H9 (cell line): Measurements from ENCODE around the gene CGAS. TPM values are rescaled to one million over a fixed set of nuclear protein-coding genes. Genes with fewer than 3 reads are reported as not detected.

Experiments used
- DNase-seq: peaks from one replicate; pipeline ENCODE4 v3.0.0-alpha.2; 2017
- H2AFZ ChIP-seq: one replicate; pipeline ENCODE4 v1.6.1; 2013; ENCODE audit warnings: mild to moderate bottlenecking, low read length, control low read depth, moderate library complexity
- H2AK5ac ChIP-seq: 2 replicates; pipeline ENCODE4 v1.6.1; 2013; ENCODE audit warnings: low read length, control low read depth, mixed read lengths; ENCODE audit not compliant: insufficient read length
- H2BK120ac ChIP-seq: one replicate; pipeline ENCODE4 v1.6.1; 2013; ENCODE audit warnings: low read depth, mild to moderate bottlenecking, low read length, control low read depth, inconsistent platforms; ENCODE audit not compliant: poor library complexity, severe bottlenecking
- H2BK12ac ChIP-seq: 2 replicates; pipeline ENCODE4 v1.6.1; 2013; ENCODE audit warnings: low read length, control low read depth, mixed read lengths, low read depth; ENCODE audit not compliant: insufficient read length
- H2BK15ac ChIP-seq: 2 replicates; pipeline ENCODE4 v1.6.1; 2013; ENCODE audit warnings: low read depth, low read length, control low read depth
- H2BK20ac ChIP-seq: one replicate; pipeline ENCODE4 v1.6.1; 2013; ENCODE audit warnings: low read depth, mild to moderate bottlenecking, low read length, control low read depth, inconsistent platforms; ENCODE audit not compliant: poor library complexity, severe bottlenecking
- H2BK5ac ChIP-seq: 2 replicates; pipeline ENCODE4 v1.6.1; 2013; ENCODE audit warnings: low read length, control low read depth, mixed read lengths; ENCODE audit not compliant: insufficient read length
- H3K14ac ChIP-seq: 2 replicates; pipeline ENCODE4 v1.6.1; 2013; ENCODE audit warnings: low read length, control low read depth; ENCODE audit not compliant: insufficient read depth
- H3K18ac ChIP-seq: 2 replicates; pipeline ENCODE4 v1.6.1; 2013; ENCODE audit warnings: low read depth, mild to moderate bottlenecking, mixed read lengths, low read length, control low read depth; ENCODE audit not compliant: insufficient read length
- H3K23ac ChIP-seq: 2 replicates; pipeline ENCODE4 v1.6.1; 2013; ENCODE audit warnings: low read length, control low read depth, mixed read lengths, low read depth; ENCODE audit not compliant: insufficient read length
- H3K23me2 ChIP-seq: 2 replicates; pipeline ENCODE4 v1.6.1; 2013; ENCODE audit warnings: low read depth, mild to moderate bottlenecking, mixed read lengths, low read length, control low read depth; ENCODE audit not compliant: insufficient read length, poor library complexity, severe bottlenecking
- H3K27ac ChIP-seq: 2 replicates; pipeline ENCODE4 v1.5.1; 2013; ENCODE audit warnings: low read length, control low read depth, mixed read lengths, low read depth; ENCODE audit not compliant: insufficient read length
- H3K27me3 ChIP-seq: 2 replicates; pipeline ENCODE4 v1.6.1; 2013; ENCODE audit warnings: low read length, control low read depth, inconsistent platforms; ENCODE audit not compliant: insufficient read depth
- H3K4ac ChIP-seq: 2 replicates; pipeline ENCODE4 v1.6.1; 2013; ENCODE audit warnings: low read depth, mild to moderate bottlenecking, control low read depth, inconsistent platforms, low read length, moderate library complexity
- H3K4me1 ChIP-seq: 2 replicates; pipeline ENCODE4 v1.6.1; 2013; ENCODE audit warnings: low read length, control low read depth, inconsistent platforms; ENCODE audit not compliant: insufficient read depth
- H3K4me2 ChIP-seq: 2 replicates; pipeline ENCODE4 v1.6.1; 2013; ENCODE audit warnings: low read length, control low read depth, mixed read lengths; ENCODE audit not compliant: insufficient read length, insufficient read depth
- H3K56ac ChIP-seq: 2 replicates; pipeline ENCODE4 v1.6.1; 2013; ENCODE audit warnings: low read depth, mild to moderate bottlenecking, mixed read lengths, low read length, control low read depth; ENCODE audit not compliant: insufficient read length
- H3K79me1 ChIP-seq: 2 replicates; pipeline ENCODE4 v1.6.1; 2013; ENCODE audit warnings: low read depth, mild to moderate bottlenecking, moderate library complexity, low read length, control low read depth, inconsistent platforms; ENCODE audit not compliant: insufficient read depth, poor library complexity, severe bottlenecking
- H3K79me2 ChIP-seq: 2 replicates; pipeline ENCODE4 v1.6.1; 2013; ENCODE audit warnings: low read length, control low read depth, inconsistent platforms; ENCODE audit not compliant: insufficient read depth
- H3K9ac ChIP-seq: 2 replicates; pipeline ENCODE4 v1.6.1; 2013; ENCODE audit warnings: low read length, control low read depth, mixed read lengths; ENCODE audit not compliant: insufficient read length; ENCODE audit errors: extremely low read depth
- H3K9me3 ChIP-seq: one replicate; pipeline ENCODE4 v1.6.1; 2013; ENCODE audit warnings: low read depth, low read length, inconsistent platforms; ENCODE audit not compliant: control insufficient read depth
- H3T11ph ChIP-seq: one replicate; pipeline ENCODE4 v1.6.1; 2013; ENCODE audit warnings: mild to moderate bottlenecking, low read length, control low read depth, inconsistent platforms
- H4K20me1 ChIP-seq: one replicate; pipeline ENCODE4 v1.6.1; 2013; ENCODE audit not compliant: control insufficient read depth, insufficient read length, insufficient read depth
- H4K5ac ChIP-seq: 2 replicates; pipeline ENCODE4 v1.6.1; 2013; ENCODE audit warnings: low read depth, mild to moderate bottlenecking, mixed read lengths, low read length, control low read depth; ENCODE audit not compliant: insufficient read length
- H4K8ac ChIP-seq: replicated peaks from 2 replicates; pipeline ENCODE4 v1.6.1; 2013; ENCODE audit warnings: low read length, control low read depth, mixed read lengths, low read depth; ENCODE audit not compliant: insufficient read length
- H4K91ac ChIP-seq: 2 replicates; pipeline ENCODE4 v1.6.1; 2013; ENCODE audit warnings: low read depth, mild to moderate bottlenecking, moderate library complexity, mixed read lengths, low read length, control low read depth; ENCODE audit not compliant: insufficient read length
- H3K27ac Mint-ChIP-seq, 3 experiments: 2 replicates in 2 of 3; 3 replicates in 1 of 3; pipeline ENCODE4 v1.8.0; 2020 to 2021; ENCODE audit warnings: mixed read lengths in 3 of 3, mild to moderate bottlenecking in 1 of 3, moderate library complexity in 1 of 3
- H3K27me3 Mint-ChIP-seq: 2 replicates; pipeline ENCODE4 v1.8.0; 2021; ENCODE audit warnings: low read depth, mild to moderate bottlenecking, moderate library complexity, mixed read lengths
- H3K36me3 Mint-ChIP-seq, 3 experiments: 2 replicates in 2 of 3; 3 replicates in 1 of 3; pipeline ENCODE4 v1.8.0; 2020 to 2021; ENCODE audit warnings: low read depth in 3 of 3, mixed read lengths in 3 of 3; ENCODE audit not compliant: insufficient read depth in 1 of 3
- H3K4me1 Mint-ChIP-seq, 2 experiments: 2 replicates each; pipeline ENCODE4 v1.8.0; 2020; ENCODE audit warnings: mixed read lengths in 2 of 2
- H3K4me3 Mint-ChIP-seq, 2 experiments: 2 replicates in 1 of 2; 3 replicates in 1 of 2; pipeline ENCODE4 v1.8.0; 2020 to 2021; ENCODE audit warnings: mild to moderate bottlenecking in 2 of 2, mixed read lengths in 2 of 2, moderate library complexity in 1 of 2
- H3K9me3 Mint-ChIP-seq, 2 experiments: 2 replicates in 1 of 2; 3 replicates in 1 of 2; pipeline ENCODE4 v1.8.0; 2020; ENCODE audit warnings: mild to moderate bottlenecking in 2 of 2, mixed read lengths in 2 of 2, moderate library complexity in 1 of 2
- WGBS: extraction: QIAGEN DNeasy Blood & Tissue Kit; methylation state at CpG from one replicate; pipeline ENCODE4 v1.1.7; 2013; ENCODE audit warnings: missing lambda C conversion rate, low lambda C conversion rate, mixed read lengths; ENCODE audit not compliant: insufficient read length; ENCODE audit errors: extremely low coverage; 5-methylcytosine and 5-hydroxymethylcytosine counted together
- total RNA-seq: library from RNA; stranded (reverse); gene quantifications from 2 replicates; pipeline ENCODE4 v1.2.1, GENCODE V29; 2021
- TF ChIP-seq, protein P1 (sequence below): fragments of 200-600 bp; sonication (generic); conservative IDR thresholded peaks from 3 replicates; pipeline ENCODE4 v1.8.0; 2021; ENCODE audit warnings: antibody characterized with exemption, mild to moderate bottlenecking

Gene CGAS
- total RNA-seq, 1 experiment from 2014 or later, result 1.7 TPM

DNA sequence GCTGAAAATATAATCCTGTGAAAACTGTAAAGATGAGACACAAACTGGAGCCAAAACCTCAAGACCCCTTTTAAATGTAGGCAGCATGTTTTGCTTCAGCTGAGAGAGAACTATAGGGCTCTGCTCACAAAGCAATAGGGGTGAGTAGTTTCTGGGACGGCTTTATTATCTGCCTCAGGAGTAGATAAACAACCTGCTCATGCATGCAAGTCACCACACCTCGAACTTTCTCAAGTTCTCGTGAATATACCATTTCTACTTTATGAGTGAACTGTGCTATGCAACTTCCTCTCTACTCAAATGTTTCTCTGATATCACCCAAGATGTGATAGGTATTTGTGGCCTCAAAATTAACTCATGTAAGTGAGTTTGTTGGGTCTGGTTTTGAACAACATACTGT lies 74.9 kb downstream of the CGAS start:
- Histone ChIP-seq H3K4me1 (no peaks in the 10 kb centered on the region), H3K27ac (no peak overlapping the region), H3K9ac (no peak overlapping the region), H3K14ac (no peak overlapping the region), H2BK15ac (no peak overlapping the region), H2BK120ac (no peak overlapping the region), H3T11ph (no peak overlapping the region), H2AK5ac (no peak overlapping the region), H3K27me3 (no peaks in the 10 kb centered on the region), H2BK5ac (no peak overlapping the region), H3K9me3 (no peaks in the 10 kb centered on the region), H3K23ac (no peak overlapping the region), H4K91ac (no peak overlapping the region), H3K18ac (no peak overlapping the region), H4K8ac (no peak overlapping the region), H3K4me2 (no peak overlapping the region), H3K79me2 (no peaks in the 10 kb centered on the region), H4K5ac (no peak overlapping the region), H3K56ac (no peak overlapping the region), H2BK20ac (no peak overlapping the region), H3K4ac (no peak overlapping the region), H4K20me1 (no peaks in the 10 kb centered on the region), H3K79me1 (no peaks in the 10 kb centered on the region), H2AFZ (no peak overlapping the region), H3K23me2 (no peaks in the 10 kb centered on the region), H2BK12ac (no peak overlapping the region)
- H3K9me3 Mint-ChIP-seq, result peaks cover 0 to 7% of the 10 kb centered on the region in 2 experiments; a peak in 2 of 5 replicates
- H3K36me3 Mint-ChIP-seq, result no peaks in the 10 kb centered on the region
- no CpG with 5 or more reads among the region's 3 CpGs for WGBS
- no peak overlapping the region for H3K4me3 Mint-ChIP-seq
- no peak for DNase-seq
- TF ChIP-seq, protein P1, sequence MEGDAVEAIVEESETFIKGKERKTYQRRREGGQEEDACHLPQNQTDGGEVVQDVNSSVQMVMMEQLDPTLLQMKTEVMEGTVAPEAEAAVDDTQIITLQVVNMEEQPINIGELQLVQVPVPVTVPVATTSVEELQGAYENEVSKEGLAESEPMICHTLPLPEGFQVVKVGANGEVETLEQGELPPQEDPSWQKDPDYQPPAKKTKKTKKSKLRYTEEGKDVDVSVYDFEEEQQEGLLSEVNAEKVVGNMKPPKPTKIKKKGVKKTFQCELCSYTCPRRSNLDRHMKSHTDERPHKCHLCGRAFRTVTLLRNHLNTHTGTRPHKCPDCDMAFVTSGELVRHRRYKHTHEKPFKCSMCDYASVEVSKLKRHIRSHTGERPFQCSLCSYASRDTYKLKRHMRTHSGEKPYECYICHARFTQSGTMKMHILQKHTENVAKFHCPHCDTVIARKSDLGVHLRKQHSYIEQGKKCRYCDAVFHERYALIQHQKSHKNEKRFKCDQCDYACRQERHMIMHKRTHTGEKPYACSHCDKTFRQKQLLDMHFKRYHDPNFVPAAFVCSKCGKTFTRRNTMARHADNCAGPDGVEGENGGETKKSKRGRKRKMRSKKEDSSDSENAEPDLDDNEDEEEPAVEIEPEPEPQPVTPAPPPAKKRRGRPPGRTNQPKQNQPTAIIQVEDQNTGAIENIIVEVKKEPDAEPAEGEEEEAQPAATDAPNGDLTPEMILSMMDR, result no peak
- no peaks in the 10 kb centered on the region; a peak in 1 of 4 replicates for H3K4me1 Mint-ChIP-seq
- no peaks in the 10 kb centered on the region; the same call in none of the 2 replicates for H3K27me3 Mint-ChIP-seq
- H3K27ac Mint-ChIP-seq, result no peak overlapping the region
